Keratinocyte (primary cell): ENCODE data around the gene OR4P4. TPM values are rescaled to one million over a fixed set of nuclear protein-coding genes. Genes with fewer than 3 reads are reported as not detected.

Source experiments
- DNase-seq: peaks from one replicate; pipeline ENCODE4 v3.0.0-alpha.2; 2011; ENCODE audit warnings: low read depth, missing footprints, low spot score
- FAIRE-seq: peaks from 2 replicates; lab custom pipeline; 2011; peaks lifted over from hg19 to GRCh38; lab: Jason Lieb, UNC
- H2AFZ ChIP-seq: 2 replicates; pipeline ENCODE4 v1.6.0; 2012; ENCODE audit warnings: low read length, control low read depth, inconsistent platforms; ENCODE audit not compliant: control insufficient read depth
- H3K27ac ChIP-seq: 2 replicates; pipeline ENCODE4 v1.5.1; 2011; ENCODE audit warnings: low read length; ENCODE audit not compliant: control insufficient read depth, insufficient read depth
- H3K27me3 ChIP-seq: 3 replicates; pipeline ENCODE4 v1.6.0; 2011; ENCODE audit warnings: low read length; ENCODE audit not compliant: control insufficient read depth, insufficient read depth; ENCODE audit errors: extremely low read depth
- H3K36me3 ChIP-seq, 2 experiments: 2 replicates in 1 of 2; 3 replicates in 1 of 2; pipeline ENCODE4 v1.5.1; 2011; ENCODE audit warnings: low read length in 2 of 2, mild to moderate bottlenecking in 1 of 2; ENCODE audit not compliant: control insufficient read depth in 2 of 2, insufficient read depth in 2 of 2; ENCODE audit errors: extremely low read depth in 1 of 2
- H3K4me1 ChIP-seq: 3 replicates; pipeline ENCODE4 v1.5.1; 2011; ENCODE audit warnings: low read length; ENCODE audit not compliant: control insufficient read depth, insufficient read depth; ENCODE audit errors: extremely low read depth
- H3K4me2 ChIP-seq: 3 replicates; pipeline ENCODE4 v1.6.0; 2011; ENCODE audit warnings: low read depth, low read length; ENCODE audit not compliant: control insufficient read depth, insufficient read depth; ENCODE audit errors: extremely low read depth
- H3K4me3 ChIP-seq, 3 experiments: fragments of 200-600 bp in 1 of 3; sonication (generic) in 1 of 3; 2 replicates in 2 of 3; 3 replicates in 1 of 3; pipeline ENCODE4 v1.5.1; 2011 to 2016; ENCODE audit warnings: low read length in 3 of 3, mild to moderate bottlenecking in 3 of 3, control low read depth in 2 of 3, inconsistent platforms in 1 of 3, low read depth in 1 of 3, mixed read lengths in 1 of 3, mixed run types in 1 of 3, moderate library complexity in 1 of 3; ENCODE audit not compliant: control insufficient read depth in 2 of 3, insufficient read depth in 2 of 3; ENCODE audit errors: extremely low read depth in 1 of 3
- H3K79me2 ChIP-seq: 2 replicates; pipeline ENCODE4 v1.6.0; 2012; ENCODE audit warnings: low read length; ENCODE audit not compliant: control insufficient read depth, insufficient read depth
- H3K9ac ChIP-seq: 3 replicates; pipeline ENCODE4 v1.6.0; 2011; ENCODE audit warnings: low read length; ENCODE audit not compliant: control insufficient read depth, insufficient read depth; ENCODE audit errors: extremely low read depth
- H3K9me1 ChIP-seq: 3 replicates; pipeline ENCODE4 v1.6.0; 2011; ENCODE audit warnings: low read length; ENCODE audit not compliant: control insufficient read depth, insufficient read depth; ENCODE audit errors: extremely low read depth
- H3K9me3 ChIP-seq: 2 replicates; pipeline ENCODE4 v1.5.1; 2012; ENCODE audit warnings: low read depth, low read length; ENCODE audit not compliant: control insufficient read depth
- H4K20me1 ChIP-seq: 3 replicates; pipeline ENCODE4 v1.6.0; 2011; ENCODE audit warnings: low read length; ENCODE audit not compliant: control insufficient read depth, insufficient read depth; ENCODE audit errors: extremely low read depth
- CTCF ChIP-seq, 3 experiments: IDR thresholded peaks in 1 of 3; conservative IDR thresholded peaks in 1 of 3; optimal IDR thresholded peaks in 1 of 3; 2 replicates in 2 of 3; 3 replicates in 1 of 3; pipeline versions ENCODE3 to v1.5.1; 2011; ENCODE audit warnings: low read length in 3 of 3, mild to moderate bottlenecking in 3 of 3, moderate library complexity in 2 of 3, control low read depth in 1 of 3, inconsistent platforms in 1 of 3; ENCODE audit not compliant: insufficient read depth in 2 of 3; ENCODE audit errors: extremely low read depth in 1 of 3
- EZH2 ChIP-seq: IDR thresholded peaks from one replicate; pipeline ENCODE4 v1.6.1; 2012; ENCODE audit warnings: inconsistent platforms, mild to moderate bottlenecking, low read length, moderate library complexity
- dilution Hi-C: fragments of 300-500 bp; cut with MboI; formaldehyde crosslinking; loops from one replicate; pipeline ENCODE4 v1.7.0; 2020; ENCODE audit warnings: low sequenced_read_pairs; ENCODE audit not compliant: extremely low pct_ligation_motif_present
- polyA plus RNA-seq, 5 experiments: library from polyadenylated mRNA; depleted of rRNA in 3 of 5; stranded (reverse) in 3 of 5; stranded (forward) in 1 of 5; unstranded in 1 of 5; fragments of >200 nt; gene quantifications; 1 replicate in 1 of 5; 2 replicates in 3 of 5; 3 replicates in 1 of 5; pipeline versions ENCODE4 v1.2.1 to v1.2.3, GENCODE V29; 2011 to 2012; ENCODE audit warnings: missing spikeins in 2 of 5, low read depth in 1 of 5, low replicate concordance in 1 of 5

OR4P4 gene
- polyA plus RNA-seq, 1 donor (not counting 4 experiments of a cell fraction or from before 2014, with no cell fraction given) = not detected

- Histone ChIP-seq H3K4me3 (no peak within 1 kb of the TSS), H3K4me1 (no peaks in the 10 kb centered on the region), H3K27ac (no peak within 1 kb of the TSS), H3K36me3 (no peaks in the 10 kb centered on the region), H3K9me1 (no peaks in the 10 kb centered on the region), H3K27me3 (no peaks in the 10 kb centered on the region), H3K4me2 (no peak within 1 kb of the TSS), H3K79me2 (no peaks in the 10 kb centered on the region), H3K9me3 (no peaks in the 10 kb centered on the region), H3K9ac (no peak within 1 kb of the TSS), H4K20me1 (no peaks in the 10 kb centered on the region), H2AFZ (no peak within 1 kb of the TSS)
- no peak for FAIRE-seq
- DNase-seq = no peak
- dilution Hi-C loops = no loop called here
- TF ChIP-seq CTCF (optimal IDR thresholded peaks at IDR 0.05 in 1 of 3, IDR thresholded peaks at IDR 0.05 in 1 of 3, conservative IDR thresholded peaks at IDR 0.05 in 1 of 3; ENCODE audit: extremely low read depth in 1 of 3, insufficient read depth in 2 of 3, low read length in 3 of 3) (no peak), EZH2 (no peak)
Observed at GRCh38 chr11:55661901-55662300, 27.0 kb downstream of the OR4P4 start, which contains the start of gene OR4C6. Gene OR4C6 (plus strand): TSS chr11:55662201. CDS start chr11:55665167, 2,966 bp downstream.

- H3K9ac ChIP-seq = no peak overlapping the region
- no peak overlapping the region for H2AFZ ChIP-seq
- H3K79me2 ChIP-seq = no peaks in the 10 kb centered on the region
- H3K27me3 ChIP-seq = no peaks in the 10 kb centered on the region
- H3K9me1 ChIP-seq = no peaks in the 10 kb centered on the region
- dilution Hi-C loops = no loop called here
- FAIRE-seq = no peak
- no peak overlapping the region for H3K4me3 ChIP-seq
- no peak for DNase-seq
- no peak overlapping the region for H3K27ac ChIP-seq
- no peaks in the 10 kb centered on the region for H3K4me1 ChIP-seq
- TF ChIP-seq CTCF (optimal IDR thresholded peaks at IDR 0.05 in 1 of 3, IDR thresholded peaks at IDR 0.05 in 1 of 3, conservative IDR thresholded peaks at IDR 0.05 in 1 of 3; ENCODE audit: extremely low read depth in 1 of 3, insufficient read depth in 2 of 3, low read length in 3 of 3) = no peak
- no peak for TF ChIP-seq EZH2
- no peaks in the 10 kb centered on the region for H4K20me1 ChIP-seq
- H3K9me3 ChIP-seq = peaks cover 2% of the 10 kb centered on the region
- H3K36me3 ChIP-seq = no peaks in the 10 kb centered on the region
- no peak overlapping the region for H3K4me2 ChIP-seq
Observed at GRCh38 chr11:55669376-55669775, 34.5 kb downstream of the OR4P4 start.
